Hair follicular keratinocyte (primary cell): ENCODE data around the gene GOSR2. TPM values are rescaled to one million over a fixed set of nuclear protein-coding genes. Genes with fewer than 3 reads are reported as not detected.

Experiments used
- total RNA-seq: library from RNA; depleted of rRNA; stranded (reverse); fragments of >200 nt; gene quantifications from 2 replicates; pipeline ENCODE4 v1.2.3, GENCODE V29; 2015

The GOSR2 gene
- total RNA-seq, result 26.1 and 27.2 TPM in 2 replicates

GRCh38 chr17:46922804-46923635, at the start of gene GOSR2:
Gene GOSR2, plus strand, starts transcription at chr17:46923160. Its CDS starts 33 bp downstream, at chr17:46923193.

GRCh38 chr17:46979147-46979863, 56.3 kb downstream of the GOSR2 start, which contains the start of gene RPRML:
Gene RPRML, minus strand, starts transcription at chr17:46979253. Its CDS starts 246 bp downstream, at chr17:46979007.

Other genes with a start within 250 kb of the GOSR2 start
- gene WNT3, start 104.5 kb upstream of the GOSR2 start, total RNA-seq, result 0.19 and 1.0 TPM in 2 replicates
- not detected in 2 replicates for gene WNT9B, start 71.6 kb upstream of the GOSR2 start, total RNA-seq
- gene RPRML, start 56.1 kb downstream of the GOSR2 start, total RNA-seq, result not detected in 2 replicates